ENCODE data around the gene KIFC3. TPM values are rescaled to one million over a fixed set of nuclear protein-coding genes. Genes with fewer than 3 reads are reported as not detected.

The KIFC3 gene
- total and polyA plus RNA-seq, 2 of the 8 experiments (the other 6 are each of a cell fraction or from before 2014, with no cell fraction given) = 2.1 to 7.1 TPM

DNA sequence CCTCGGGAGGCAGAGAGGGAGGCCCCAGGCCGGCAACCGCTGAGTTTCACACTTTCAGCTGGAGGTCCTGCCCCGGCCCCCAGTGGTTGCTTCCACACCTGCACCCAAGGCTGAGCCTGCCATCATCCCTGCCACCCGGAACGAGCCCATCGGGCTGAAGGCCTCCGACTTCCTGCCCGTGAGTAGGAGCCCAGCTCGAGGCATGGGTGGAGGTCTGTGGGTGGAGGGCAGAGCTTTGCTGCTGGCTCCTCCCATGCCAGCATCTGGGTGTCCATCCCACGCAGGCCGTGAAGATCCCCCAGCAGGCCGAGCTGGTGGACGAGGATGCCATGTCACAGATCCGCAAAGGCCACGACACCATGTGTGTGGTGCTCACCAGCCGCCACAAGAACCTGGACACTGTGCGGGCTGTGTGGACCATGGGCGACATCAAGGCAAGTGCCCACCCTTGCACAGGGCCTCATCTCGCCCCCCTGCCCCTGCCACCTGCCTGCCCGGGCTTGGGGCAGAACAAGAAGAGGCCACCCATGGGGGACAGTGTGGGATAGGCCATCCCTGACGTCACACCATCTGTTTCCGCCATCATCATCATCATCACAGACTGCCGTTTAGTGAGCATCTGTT lies 47.1 kb downstream of the KIFC3 start (continued):
- TF ChIP-seq, protein P1, sequence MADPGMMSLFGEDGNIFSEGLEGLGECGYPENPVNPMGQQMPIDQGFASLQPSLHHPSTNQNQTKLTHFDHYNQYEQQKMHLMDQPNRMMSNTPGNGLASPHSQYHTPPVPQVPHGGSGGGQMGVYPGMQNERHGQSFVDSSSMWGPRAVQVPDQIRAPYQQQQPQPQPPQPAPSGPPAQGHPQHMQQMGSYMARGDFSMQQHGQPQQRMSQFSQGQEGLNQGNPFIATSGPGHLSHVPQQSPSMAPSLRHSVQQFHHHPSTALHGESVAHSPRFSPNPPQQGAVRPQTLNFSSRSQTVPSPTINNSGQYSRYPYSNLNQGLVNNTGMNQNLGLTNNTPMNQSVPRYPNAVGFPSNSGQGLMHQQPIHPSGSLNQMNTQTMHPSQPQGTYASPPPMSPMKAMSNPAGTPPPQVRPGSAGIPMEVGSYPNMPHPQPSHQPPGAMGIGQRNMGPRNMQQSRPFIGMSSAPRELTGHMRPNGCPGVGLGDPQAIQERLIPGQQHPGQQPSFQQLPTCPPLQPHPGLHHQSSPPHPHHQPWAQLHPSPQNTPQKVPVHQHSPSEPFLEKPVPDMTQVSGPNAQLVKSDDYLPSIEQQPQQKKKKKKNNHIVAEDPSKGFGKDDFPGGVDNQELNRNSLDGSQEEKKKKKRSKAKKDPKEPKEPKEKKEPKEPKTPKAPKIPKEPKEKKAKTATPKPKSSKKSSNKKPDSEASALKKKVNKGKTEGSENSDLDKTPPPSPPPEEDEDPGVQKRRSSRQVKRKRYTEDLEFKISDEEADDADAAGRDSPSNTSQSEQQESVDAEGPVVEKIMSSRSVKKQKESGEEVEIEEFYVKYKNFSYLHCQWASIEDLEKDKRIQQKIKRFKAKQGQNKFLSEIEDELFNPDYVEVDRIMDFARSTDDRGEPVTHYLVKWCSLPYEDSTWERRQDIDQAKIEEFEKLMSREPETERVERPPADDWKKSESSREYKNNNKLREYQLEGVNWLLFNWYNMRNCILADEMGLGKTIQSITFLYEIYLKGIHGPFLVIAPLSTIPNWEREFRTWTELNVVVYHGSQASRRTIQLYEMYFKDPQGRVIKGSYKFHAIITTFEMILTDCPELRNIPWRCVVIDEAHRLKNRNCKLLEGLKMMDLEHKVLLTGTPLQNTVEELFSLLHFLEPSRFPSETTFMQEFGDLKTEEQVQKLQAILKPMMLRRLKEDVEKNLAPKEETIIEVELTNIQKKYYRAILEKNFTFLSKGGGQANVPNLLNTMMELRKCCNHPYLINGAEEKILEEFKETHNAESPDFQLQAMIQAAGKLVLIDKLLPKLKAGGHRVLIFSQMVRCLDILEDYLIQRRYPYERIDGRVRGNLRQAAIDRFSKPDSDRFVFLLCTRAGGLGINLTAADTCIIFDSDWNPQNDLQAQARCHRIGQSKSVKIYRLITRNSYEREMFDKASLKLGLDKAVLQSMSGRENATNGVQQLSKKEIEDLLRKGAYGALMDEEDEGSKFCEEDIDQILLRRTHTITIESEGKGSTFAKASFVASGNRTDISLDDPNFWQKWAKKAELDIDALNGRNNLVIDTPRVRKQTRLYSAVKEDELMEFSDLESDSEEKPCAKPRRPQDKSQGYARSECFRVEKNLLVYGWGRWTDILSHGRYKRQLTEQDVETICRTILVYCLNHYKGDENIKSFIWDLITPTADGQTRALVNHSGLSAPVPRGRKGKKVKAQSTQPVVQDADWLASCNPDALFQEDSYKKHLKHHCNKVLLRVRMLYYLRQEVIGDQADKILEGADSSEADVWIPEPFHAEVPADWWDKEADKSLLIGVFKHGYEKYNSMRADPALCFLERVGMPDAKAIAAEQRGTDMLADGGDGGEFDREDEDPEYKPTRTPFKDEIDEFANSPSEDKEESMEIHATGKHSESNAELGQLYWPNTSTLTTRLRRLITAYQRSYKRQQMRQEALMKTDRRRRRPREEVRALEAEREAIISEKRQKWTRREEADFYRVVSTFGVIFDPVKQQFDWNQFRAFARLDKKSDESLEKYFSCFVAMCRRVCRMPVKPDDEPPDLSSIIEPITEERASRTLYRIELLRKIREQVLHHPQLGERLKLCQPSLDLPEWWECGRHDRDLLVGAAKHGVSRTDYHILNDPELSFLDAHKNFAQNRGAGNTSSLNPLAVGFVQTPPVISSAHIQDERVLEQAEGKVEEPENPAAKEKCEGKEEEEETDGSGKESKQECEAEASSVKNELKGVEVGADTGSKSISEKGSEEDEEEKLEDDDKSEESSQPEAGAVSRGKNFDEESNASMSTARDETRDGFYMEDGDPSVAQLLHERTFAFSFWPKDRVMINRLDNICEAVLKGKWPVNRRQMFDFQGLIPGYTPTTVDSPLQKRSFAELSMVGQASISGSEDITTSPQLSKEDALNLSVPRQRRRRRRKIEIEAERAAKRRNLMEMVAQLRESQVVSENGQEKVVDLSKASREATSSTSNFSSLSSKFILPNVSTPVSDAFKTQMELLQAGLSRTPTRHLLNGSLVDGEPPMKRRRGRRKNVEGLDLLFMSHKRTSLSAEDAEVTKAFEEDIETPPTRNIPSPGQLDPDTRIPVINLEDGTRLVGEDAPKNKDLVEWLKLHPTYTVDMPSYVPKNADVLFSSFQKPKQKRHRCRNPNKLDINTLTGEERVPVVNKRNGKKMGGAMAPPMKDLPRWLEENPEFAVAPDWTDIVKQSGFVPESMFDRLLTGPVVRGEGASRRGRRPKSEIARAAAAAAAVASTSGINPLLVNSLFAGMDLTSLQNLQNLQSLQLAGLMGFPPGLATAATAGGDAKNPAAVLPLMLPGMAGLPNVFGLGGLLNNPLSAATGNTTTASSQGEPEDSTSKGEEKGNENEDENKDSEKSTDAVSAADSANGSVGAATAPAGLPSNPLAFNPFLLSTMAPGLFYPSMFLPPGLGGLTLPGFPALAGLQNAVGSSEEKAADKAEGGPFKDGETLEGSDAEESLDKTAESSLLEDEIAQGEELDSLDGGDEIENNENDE (IDR thresholded peaks at IDR 0.05; ENCODE audit: insufficient replicate concordance, low read length) = no peak
- TF ChIP-seq TBP (IDR thresholded peaks at IDR 0.05; ENCODE audit: low read depth, low read length) (no peak), NANOG (IDR thresholded peaks at IDR 0.05; ENCODE audit: insufficient read depth, low read depth, low read length, poor library complexity, severe bottlenecking) (no peak), RAD21 (IDR thresholded peaks at IDR 0.05 in 1 of 2, conservative IDR thresholded peaks at IDR 0.05 in 1 of 2; ENCODE audit: low read depth in 2 of 2, low read length in 2 of 2) (peak in 1 of 2 experiments; percentile 37; a peak in 3 of 4 replicates), KDM1A (IDR thresholded peaks at IDR 0.05; ENCODE audit: borderline replicate concordance, low read length) (no peak)
